ELF-1 (cell line): Measurements from ENCODE around the gene MYO1B.
"Not testable (repeated sequence)": the region's sequence is repeated elsewhere in the genome, so short reads cannot be mapped to it uniquely, and the experiment has no call there.

Experiments used
- DNase-seq: peaks from one replicate; pipeline ENCODE4 v3.0.0-alpha.2; 2016; ENCODE audit warnings: low read depth, low spot score

The MYO1B gene

GRCh38 chr2:191451116-191451515 is 205.9 kb downstream of the MYO1B start:
- no peak for DNase-seq

DNA sequence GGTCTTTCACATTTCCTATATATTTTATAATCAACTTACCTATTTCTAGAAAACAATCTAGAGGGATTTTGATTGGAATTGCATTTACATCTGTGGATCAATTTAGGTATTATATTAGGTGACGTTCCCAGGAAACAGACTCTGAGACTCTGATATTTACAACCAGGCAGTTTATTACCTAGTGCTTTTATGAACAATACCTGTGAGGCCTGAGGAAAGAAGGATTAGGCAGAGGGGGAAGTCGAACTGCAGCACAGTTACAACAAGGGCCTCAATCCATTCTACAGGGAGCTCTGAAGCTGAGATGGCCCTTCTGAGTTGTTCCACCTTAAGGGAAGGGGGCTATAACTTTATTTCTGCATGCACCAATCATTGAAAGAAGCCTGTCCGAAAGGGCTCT is 206.9 kb downstream of the MYO1B start:
- DNase-seq = no peak

- DNase-seq = no peak
Observed at GRCh38 chr2:191453761-191454160, 208.6 kb downstream of the MYO1B start.

- not testable (repeated sequence) for DNase-seq
Observed at GRCh38 chr2:191456506-191456905, 211.3 kb downstream of the MYO1B start.

GRCh38 chr2:191459158-191459557 is 214.0 kb downstream of the MYO1B start:
- DNase-seq = no peak

- DNase-seq = no peak
Observed at GRCh38 chr2:191462370-191462769, 217.2 kb downstream of the MYO1B start.

GRCh38 chr2:191463790-191464189 is 218.6 kb downstream of the MYO1B start:
- DNase-seq = no peak

DNA sequence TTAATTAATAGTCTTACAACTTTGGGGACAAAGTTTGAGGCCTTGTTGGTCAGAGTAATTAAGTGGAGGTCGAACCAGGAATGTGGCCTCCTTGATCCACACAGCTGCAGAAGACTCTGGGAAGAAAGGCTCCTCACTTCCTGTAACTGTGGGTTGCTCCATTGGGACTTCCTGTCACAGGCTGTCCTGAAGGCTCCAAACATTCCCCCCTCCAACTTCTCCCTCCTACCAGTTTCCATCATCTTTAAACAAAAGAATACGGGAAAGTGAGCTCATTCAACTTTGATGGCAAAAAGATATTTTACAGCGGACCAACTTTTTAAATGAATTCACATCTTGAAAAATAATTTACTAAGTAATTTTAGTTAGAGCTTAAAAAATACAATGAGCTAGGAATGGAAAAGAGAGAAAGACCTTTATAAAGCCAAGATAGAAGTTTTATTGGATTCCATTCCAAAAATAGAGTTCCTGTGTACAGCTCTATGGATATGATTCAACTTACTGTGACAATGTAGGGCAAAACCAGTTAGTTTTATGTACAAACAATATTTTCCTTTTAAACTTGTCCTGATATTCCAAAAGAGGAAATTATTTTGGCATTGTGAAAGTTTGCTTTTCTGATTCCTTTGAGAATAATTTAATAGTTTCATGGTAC is 220.7 kb downstream of the MYO1B start:
- DNase-seq = no peak

DNA sequence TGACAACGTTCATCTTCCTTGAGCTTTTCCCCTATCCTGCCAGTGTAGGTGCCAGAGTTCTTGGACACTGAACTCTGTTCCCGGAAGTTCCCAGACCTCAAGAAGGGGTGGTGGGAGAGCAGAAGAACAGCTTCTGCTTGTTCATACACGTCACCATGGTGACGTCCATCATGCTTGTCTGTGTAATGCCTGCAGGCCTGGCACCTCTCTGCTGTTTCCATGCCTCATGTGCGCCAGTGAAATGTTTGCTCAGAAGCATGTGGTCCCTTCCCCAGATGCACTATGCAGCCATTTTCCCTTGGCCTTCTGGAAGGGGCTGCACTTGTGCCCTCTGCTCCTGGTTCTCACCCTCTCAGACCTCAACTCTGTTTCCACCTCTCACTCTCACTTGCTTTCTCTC is 221.9 kb downstream of the MYO1B start:
- DNase-seq = no peak

- no peak for DNase-seq
Observed at GRCh38 chr2:191470306-191470705, 225.1 kb downstream of the MYO1B start.

- no peak for DNase-seq
Observed at GRCh38 chr2:191474464-191474863, 229.3 kb downstream of the MYO1B start.
